SH-SY5Y (cell line): Measurements from ENCODE around the gene SRXN1.

Experiments
- GATA2 ChIP-seq: IDR thresholded peaks from 2 replicates; pipeline ENCODE4 v1.6.1; 2011; ENCODE audit warnings: mild to moderate bottlenecking, low read depth, low read length
- GATA3 ChIP-seq: IDR thresholded peaks from 2 replicates; pipeline ENCODE4 v1.6.1; 2011; ENCODE audit warnings: low read depth, mild to moderate bottlenecking, low read length, moderate library complexity

DNA sequence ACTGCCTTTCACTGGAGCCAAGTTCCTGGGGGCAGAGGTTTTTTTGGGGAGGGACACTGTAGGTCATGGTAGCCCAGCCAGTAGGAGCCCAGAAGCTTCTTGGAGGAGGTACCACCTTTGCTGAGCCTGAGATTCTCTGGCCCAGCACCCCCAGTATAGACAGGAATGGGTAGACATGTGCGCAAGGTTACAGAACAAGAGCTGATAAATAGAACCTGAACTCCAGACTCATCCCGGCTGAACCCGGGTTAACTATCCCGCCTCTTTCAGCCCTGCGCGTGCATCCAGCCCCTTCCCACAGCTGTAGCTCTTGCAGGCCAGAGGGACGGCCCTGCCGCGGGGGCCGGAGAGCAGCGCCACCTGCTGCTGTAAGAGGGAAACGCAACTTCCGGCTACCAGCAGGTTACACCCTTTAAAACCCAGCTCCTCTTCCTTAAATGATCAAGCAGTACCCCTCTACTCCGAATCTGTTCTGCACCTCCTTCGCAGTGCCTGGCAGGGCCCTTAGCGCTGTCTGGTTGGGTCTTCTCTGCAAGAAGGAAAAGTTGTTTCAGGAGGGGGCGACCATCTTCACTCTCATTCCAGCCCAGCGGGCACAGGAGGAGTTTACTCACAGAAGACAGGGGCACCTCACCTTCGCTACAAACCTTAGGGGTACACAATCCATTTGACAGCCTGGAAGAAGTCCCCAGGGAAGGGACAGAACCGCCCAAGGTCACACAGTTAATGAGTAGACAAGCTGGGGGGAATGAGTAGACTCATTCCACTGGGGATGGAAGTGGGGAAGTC, 7.5 kb downstream of the SRXN1 start:
- TF ChIP-seq GATA2 (no peak), GATA3 (no peak)
